ENCODE data around the gene ITGA3.

DNA sequence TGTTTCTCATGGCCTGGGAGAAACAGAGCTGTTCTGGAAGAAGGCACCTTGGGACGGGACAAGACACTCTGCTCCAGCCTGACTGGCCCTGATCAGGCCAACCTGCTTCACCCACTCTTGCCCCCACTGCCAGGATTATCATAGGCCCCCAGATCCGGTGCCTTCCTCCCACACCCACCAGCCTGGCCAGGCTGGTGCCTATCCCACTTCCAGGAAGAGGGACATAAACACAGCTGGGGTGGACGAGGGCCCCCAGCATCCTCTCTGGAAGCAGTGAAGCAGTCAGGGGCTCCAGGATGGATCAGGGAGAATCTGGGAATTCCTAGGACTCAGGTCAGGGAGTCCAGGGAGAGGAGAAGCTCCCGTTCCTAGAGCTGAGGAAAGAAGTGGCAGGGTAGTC, 16.9 kb upstream of the ITGA3 start:
- TF ChIP-seq, protein P1, sequence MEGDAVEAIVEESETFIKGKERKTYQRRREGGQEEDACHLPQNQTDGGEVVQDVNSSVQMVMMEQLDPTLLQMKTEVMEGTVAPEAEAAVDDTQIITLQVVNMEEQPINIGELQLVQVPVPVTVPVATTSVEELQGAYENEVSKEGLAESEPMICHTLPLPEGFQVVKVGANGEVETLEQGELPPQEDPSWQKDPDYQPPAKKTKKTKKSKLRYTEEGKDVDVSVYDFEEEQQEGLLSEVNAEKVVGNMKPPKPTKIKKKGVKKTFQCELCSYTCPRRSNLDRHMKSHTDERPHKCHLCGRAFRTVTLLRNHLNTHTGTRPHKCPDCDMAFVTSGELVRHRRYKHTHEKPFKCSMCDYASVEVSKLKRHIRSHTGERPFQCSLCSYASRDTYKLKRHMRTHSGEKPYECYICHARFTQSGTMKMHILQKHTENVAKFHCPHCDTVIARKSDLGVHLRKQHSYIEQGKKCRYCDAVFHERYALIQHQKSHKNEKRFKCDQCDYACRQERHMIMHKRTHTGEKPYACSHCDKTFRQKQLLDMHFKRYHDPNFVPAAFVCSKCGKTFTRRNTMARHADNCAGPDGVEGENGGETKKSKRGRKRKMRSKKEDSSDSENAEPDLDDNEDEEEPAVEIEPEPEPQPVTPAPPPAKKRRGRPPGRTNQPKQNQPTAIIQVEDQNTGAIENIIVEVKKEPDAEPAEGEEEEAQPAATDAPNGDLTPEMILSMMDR (IDR thresholded peaks at IDR 0.05; ENCODE audit: borderline replicate concordance, extremely low read depth, low read length, poor library complexity, severe bottlenecking) = no peak
- no peak for TF ChIP-seq EZH2 (IDR thresholded peaks at IDR 0.05; ENCODE audit: borderline replicate concordance, low read depth, low read length, severe bottlenecking)

Measured in DND-41 (cell line).